ENCODE measurements around the gene SLC37A3. TPM values are rescaled to one million over a fixed set of nuclear protein-coding genes. Genes with fewer than 3 reads are reported as not detected.
"Not testable (repeated sequence)": the region's sequence is repeated elsewhere in the genome, so short reads cannot be mapped to it uniquely, and the experiment has no call there.

Gene SLC37A3
- total RNA-seq, 1 experiment from 2014 or later, result 31.9 TPM

DNA sequence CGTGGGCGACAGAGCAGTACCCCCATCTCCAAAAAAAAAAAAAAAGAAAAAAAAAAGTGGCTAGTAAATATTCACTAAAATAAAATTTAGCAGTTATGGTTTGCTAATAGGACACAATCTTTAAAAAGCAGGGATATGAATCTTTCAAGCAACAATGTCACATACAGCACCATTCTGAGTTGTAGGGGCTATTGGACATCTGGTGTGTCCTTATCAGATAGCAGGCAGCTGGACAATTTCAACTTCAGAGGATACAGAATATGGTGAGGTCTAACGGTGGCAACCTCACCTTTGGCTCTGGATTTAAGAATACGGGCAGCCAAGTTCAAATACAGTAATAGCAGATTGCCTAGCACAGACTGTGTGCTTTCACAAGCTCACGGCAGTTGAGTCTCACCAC, 51.1 kb downstream of the SLC37A3 start:
- no peak for DNase-seq (ENCODE audit: low spot score)

DNA sequence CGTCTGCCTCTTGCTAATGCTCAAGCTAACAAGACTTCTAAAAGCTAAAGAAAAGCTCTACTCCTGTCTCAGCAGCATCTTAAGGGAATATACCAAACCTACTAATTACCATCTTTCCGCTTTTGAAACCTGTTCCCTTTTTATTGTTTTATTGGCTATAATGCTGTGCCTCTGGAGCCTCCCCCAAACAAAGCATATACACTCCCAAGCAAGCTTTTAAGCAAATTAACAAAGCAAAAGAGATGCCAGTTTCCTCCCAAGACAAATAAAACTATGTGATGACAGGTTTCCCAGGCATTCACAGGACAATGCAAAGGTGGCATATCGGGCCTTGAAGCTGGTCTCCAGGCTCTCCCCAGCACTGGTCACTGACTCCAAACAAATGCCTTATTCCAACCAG, 52.9 kb downstream of the SLC37A3 start:
- DNase-seq (ENCODE audit: low spot score), result no peak

DNA sequence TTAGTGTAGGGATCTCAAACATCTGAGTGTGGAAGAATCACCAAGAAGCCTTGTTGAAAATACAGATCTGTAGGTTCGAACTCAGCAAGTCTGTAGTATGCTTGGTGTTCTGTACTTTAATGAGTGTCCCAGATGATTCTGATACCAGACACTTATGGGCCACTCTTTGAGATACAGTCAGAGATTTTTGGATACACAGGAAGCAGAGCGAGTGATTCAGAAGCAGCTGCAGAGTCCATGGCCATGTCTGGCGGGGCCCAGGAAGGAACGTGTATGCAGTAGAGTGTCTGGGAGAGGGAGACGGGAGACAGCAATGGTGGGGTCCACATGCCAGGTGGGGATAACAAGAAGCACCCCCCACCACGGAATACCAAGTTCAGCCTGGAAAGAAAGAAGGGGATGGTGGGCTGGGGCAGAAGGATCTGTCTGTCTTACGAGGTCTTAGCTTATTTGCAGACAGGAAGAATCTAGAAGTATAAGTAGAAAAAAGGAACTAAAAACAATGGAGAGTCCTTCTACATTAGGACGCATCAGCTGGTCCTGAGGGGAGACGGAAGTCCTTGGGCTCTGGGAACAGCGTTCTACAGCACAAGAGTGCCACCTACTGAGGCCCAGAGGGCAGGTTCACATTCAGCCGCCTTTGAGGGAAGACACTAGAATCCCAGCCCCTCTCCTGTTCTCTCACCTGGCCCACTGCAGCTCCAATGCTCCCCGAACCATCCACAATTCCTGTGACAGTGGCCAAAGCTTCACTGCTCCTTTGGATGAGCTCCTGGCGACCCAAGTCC, 55.4 kb downstream of the SLC37A3 start:
- DNase-seq (ENCODE audit: low spot score), result peak; percentile 25

GRCh38 chr7:140338959-140339358, 59.4 kb downstream of the SLC37A3 start:
- DNase-seq (ENCODE audit: low spot score), result not testable (repeated sequence)

DNA sequence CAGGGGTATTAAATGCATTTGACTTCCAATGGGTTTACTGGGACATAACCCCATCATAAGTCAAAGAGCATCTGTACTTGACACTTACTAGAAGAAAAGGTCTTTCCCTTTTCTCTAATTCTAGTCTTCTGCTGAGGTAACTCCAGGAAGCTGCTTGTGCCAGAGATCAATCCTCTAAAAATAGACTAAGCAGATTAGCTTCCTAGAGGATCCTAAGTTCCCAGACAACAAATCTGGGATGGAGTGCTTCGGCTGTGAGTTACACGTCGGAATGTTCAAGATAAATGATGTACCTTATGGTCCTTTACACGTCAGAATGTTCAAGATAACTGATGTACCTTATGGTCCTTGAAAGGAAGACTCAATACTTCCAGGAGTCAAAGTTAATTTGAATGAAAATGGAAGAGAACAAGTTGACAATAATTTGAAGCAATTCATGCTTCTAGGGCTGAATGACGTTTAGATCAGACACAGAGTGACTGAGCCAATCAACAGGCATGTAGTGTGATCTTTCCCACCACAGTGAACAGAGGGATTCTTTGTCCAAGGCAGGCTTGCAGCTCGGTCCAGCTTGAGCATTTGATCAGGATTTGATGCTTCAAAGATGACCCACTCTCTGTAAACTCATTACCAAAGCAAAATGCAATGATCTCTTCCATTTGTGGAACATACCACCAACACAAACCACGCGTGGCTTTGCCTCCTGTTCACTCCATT, 63.8 kb downstream of the SLC37A3 start:
- no peak for DNase-seq (ENCODE audit: low spot score)

- no peak for DNase-seq (ENCODE audit: low spot score)
Measured at GRCh38 chr7:140333686-140334085, 64.6 kb downstream of the SLC37A3 start.

GRCh38 chr7:140333223-140333622, 65.1 kb downstream of the SLC37A3 start:
- no peak for DNase-seq (ENCODE audit: low spot score)

DNA sequence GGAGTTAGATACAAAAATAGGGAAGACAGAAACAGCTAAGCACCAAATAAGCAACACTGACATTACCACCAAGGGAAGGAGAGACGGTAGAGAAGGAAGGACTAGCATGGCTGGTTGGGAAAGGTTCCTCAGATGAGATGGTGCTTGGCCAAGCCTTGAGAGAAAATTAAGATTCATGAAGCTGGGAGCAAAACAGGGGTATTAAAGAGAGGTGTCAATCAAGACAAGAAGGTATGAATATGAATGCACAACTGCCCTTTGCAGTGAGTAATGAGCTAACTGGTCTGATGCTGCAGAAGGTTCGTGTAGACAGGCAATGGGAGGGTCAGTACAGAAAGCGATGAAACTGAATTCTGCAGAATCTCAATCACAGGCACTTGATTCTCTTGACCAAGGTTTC, 67.7 kb downstream of the SLC37A3 start:
- DNase-seq (ENCODE audit: low spot score), result no peak

DNA sequence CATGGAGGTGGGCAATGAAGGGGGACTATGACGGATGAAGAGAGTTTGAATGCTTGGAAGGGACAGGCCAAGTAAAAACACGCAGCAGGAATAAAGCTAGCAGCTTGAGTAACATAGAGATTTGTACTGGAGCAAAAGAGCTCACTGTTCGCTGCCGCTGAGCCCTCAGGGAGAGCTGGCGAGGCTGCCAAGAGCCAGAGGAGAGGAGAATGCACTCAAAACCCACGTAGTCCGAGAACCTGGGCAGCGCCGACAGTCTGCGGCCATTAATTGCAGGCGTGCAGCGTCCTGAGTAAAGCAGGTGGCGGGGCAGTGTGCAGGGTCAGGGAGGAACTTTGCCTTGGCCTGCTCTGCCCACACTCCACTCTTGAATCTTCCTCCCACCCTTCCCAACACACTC, 68.2 kb downstream of the SLC37A3 start:
- no peak for DNase-seq (ENCODE audit: low spot score)

DNA sequence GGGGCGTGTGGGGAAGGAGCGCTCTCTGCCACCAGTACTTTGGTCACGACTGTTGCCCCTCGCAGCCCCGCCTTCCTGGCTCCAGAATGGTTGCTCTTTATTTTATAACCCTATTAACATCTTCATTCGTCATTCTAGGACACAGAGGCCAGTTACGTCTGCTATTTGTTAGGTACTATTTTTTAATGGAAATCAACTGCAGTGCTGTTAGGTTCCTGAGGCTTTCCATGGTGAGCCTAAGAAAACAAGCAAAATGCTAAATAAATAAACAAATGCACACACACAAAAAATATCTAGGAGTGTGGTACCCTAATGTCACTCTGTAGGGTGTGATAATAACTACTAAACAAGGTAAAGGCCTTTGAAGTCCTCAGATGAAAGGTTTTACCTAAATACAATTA, 71.1 kb downstream of the SLC37A3 start:
- no peak for DNase-seq (ENCODE audit: low spot score)

DNA sequence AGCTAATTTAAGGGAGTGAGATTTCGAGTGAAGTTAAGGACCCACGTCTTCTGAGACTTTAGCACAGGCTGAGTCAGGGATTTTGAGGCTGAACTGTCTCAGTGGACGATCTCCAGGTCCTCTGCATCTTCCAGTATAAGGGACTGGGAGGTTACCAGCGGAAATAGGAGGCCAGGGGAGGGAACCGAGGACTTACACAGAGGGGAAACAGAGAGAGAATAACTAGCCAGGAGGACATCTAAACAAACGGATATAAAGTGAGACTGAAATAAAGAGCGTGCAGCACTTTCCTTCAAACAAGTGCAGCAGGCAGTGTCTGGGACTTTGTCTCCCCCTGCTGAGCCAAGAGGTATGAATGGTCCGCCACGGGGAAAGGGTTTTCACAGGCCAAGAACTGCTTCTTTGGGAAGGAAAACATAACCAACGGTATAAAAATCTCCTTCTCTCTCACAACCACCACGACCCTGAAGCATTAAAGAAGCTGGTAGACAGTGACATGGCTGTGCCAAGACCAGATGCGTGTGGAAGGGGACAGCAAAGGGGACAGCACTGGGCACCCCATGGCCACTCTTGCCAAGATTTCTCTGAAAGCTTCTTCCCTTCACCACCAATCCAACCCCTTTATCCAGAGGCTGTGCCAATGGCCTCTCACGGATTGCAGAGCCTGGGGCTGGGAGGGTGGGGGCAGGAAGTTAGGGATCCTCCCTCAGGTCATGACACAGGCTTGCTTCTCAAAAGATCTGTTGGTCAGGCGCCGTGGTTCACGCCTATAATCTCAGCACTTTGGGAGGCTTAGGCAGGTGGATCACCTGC, 72.0 kb downstream of the SLC37A3 start:
- DNase-seq (ENCODE audit: low spot score), result peak; percentile 38

GRCh38 chr7:140325600-140325999, 72.7 kb downstream of the SLC37A3 start:
- no peak for DNase-seq (ENCODE audit: low spot score)

DNA sequence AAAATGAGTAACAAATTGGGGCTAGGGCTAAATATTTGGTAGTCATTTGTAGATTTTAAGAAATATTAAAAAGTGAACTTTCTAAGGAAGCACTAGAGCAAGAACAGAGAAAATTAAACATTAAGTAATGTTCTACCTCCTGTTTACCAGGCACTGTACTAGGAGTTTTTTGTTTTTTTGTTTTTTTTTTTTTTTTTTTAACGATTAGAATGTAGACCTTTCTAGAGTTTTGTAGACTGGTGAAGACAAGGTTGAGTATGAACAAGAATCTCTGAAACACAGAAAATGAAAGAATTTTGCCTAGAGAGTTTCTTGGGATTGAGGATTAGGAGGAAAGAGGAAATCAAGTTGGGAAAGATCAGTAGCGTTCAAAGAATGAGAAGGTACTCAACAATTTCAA, 73.6 kb downstream of the SLC37A3 start:
- DNase-seq (ENCODE audit: low spot score), result no peak

DNA sequence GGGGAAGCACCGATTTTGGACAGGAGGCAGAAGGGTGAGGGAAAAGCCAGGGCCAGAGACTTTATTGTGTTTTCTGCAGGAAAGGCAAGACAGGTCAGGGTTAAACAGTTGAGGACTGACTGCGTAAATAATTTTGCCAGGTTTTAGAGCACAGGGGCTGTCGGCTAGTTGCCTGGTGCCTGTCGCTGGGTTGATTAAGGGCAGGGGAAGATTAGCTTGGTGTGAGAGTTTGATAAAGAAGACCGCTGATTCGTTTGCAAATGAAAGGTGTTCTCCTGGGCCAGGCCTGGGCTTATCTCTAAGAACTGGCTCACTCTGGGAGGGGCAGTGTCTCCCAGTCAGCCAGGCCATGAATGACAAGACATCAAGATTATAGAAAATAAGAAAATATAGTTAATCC, 75.6 kb downstream of the SLC37A3 start:
- no peak for DNase-seq (ENCODE audit: low spot score)

DNA sequence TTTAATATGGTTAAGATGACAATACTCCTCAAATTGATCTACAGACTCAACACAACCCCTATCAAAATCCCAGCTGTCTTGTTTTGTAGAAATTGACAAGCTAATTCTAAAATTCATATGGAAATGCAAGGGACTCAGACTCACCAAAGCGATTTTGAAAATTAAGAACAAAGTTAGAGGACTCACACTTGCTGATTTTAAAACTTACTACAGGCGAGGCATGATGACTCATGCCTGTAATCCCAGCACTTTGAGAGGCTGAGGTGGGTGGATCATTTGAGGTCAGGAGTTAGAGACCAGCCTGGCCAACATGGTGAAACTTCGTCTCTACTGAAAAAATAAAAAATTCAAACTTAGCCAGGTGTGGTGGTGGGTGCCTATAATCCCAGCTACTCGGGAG, 78.3 kb downstream of the SLC37A3 start:
- DNase-seq (ENCODE audit: low spot score), result not testable (repeated sequence)

DNA sequence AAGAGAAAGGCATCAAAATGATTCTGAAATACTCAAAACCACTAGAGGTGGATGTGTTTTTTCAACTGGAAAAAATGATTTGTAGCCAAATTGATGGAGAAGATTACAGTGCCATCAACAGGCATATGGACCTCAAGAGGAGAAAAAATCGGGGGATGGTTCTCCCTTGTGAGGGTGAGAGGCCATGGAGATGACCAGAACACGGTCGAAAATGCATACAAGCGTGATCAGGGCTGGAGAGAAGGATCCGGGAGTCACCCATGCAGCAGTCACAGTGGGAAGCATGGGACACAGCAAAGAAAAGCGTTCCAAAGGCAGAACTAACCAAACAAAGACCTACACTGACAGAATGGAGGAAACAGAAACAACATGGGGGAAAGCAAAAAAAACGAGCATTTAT, 80.3 kb downstream of the SLC37A3 start:
- DNase-seq (ENCODE audit: low spot score), result no peak

DNA sequence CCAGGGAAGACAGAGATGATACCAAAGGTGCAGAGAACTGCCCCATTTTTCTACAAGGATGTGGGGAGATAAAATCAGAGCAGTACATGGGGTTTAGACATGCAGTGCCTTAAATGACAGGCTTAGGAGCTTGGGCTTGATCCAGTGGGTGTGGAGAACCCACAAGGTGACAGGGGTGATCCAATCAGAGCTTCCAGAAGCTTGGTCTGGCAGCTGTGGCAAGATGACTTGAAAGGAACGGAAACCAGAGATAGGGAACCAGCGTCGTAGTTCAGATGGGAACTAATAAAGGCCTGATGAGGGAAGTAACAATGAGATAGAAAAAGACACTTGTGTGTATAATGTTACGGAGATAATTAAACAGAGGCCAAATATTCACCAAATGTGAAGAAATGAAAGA, 80.7 kb downstream of the SLC37A3 start:
- DNase-seq (ENCODE audit: low spot score), result no peak

DNA sequence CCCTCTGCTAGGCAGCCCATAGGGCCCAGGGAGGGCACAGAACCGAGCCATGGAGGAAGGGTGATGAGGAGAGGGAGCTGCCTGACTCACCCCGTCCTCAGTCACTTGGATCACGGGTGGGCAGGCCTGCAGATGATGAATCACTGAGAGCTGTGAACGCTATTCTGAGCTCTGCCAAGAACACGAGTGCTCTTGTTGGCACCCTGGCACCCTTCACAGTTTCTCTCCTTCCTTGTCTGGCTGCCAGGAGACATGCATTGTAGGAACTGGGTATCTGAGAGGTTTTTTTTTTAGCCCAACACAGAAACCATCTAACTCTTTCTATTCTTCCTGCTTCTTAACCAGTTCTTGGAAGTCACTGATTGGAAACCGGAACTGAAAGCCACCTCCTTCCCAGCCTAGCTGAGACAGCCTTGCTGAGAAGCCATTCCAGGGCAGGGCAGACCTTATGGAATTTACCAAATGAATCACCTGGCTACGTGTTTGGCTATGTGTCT, 82.1 kb downstream of the SLC37A3 start:
- peak; percentile 61 for DNase-seq (ENCODE audit: low spot score)

- no peak for DNase-seq (ENCODE audit: low spot score)
Measured at GRCh38 chr7:140315498-140316164, 82.7 kb downstream of the SLC37A3 start.

GRCh38 chr7:140314573-140315480, 83.5 kb downstream of the SLC37A3 start:
- DNase-seq (ENCODE audit: low spot score), result no peak
